CD8-positive, alpha-beta memory T cell (primary cell): ENCODE data around the gene ZNF462. TPM values are rescaled to one million over a fixed set of nuclear protein-coding genes. Genes with fewer than 3 reads are reported as not detected.
"Not testable (repeated sequence)": the region's sequence is repeated elsewhere in the genome, so short reads cannot be mapped to it uniquely, and the experiment has no call there.

Experiments
- CTCF ChIA-PET: fragments of 350-600 bp; sonication (Branson Sonifier 250); formaldehyde crosslinking; loops from one replicate; lab custom pipeline; 2021; ENCODE audit warnings: antibody characterized with exemption; lab: Charles Lee
- POLR2A ChIA-PET: fragments of 350-600 bp; sonication (Branson Sonifier 250); formaldehyde crosslinking; loops from one replicate; lab custom pipeline; 2021; ENCODE audit warnings: antibody characterized with exemption; lab: Charles Lee
- DNase-seq, 5 donors: peaks; one replicate each; pipeline versions ENCODE4 v3.0.0 to v3.0.0-alpha.2; 2020 to 2022; ENCODE audit warnings: mixed read lengths in 1 of 5
- H3K27ac ChIP-seq: one replicate; pipeline ENCODE4 v1.7.0; 2013; ENCODE audit warnings: low read depth, mild to moderate bottlenecking, low read length, moderate library complexity
- H3K27me3 ChIP-seq: 2 replicates; pipeline ENCODE4 v1.7.0; 2013; ENCODE audit warnings: low read length, mild to moderate bottlenecking; ENCODE audit not compliant: insufficient read depth, poor library complexity, severe bottlenecking
- H3K36me3 ChIP-seq: 2 replicates; pipeline ENCODE4 v1.7.0; 2013; ENCODE audit warnings: mild to moderate bottlenecking, low read length, moderate library complexity; ENCODE audit not compliant: insufficient read depth
- H3K4me1 ChIP-seq: 2 replicates; pipeline ENCODE4 v1.7.0; 2013; ENCODE audit warnings: mild to moderate bottlenecking, low read length, moderate library complexity; ENCODE audit not compliant: insufficient read depth
- H3K4me3 ChIP-seq: 2 replicates; pipeline ENCODE4 v1.7.0; 2013; ENCODE audit warnings: mild to moderate bottlenecking, low read length
- H3K9me3 ChIP-seq: 2 replicates; pipeline ENCODE4 v1.7.0; 2013; ENCODE audit warnings: mild to moderate bottlenecking, low read length
- H3K27ac Mint-ChIP-seq, 8 donors: one replicate each; pipeline ENCODE4 v1.8.0; 2020 to 2021; ENCODE audit warnings: mixed read lengths in 8 of 8, mild to moderate bottlenecking in 6 of 8, inconsistent platforms in 3 of 8, moderate library complexity in 3 of 8
- H3K27me3 Mint-ChIP-seq, 2 donors: one replicate each; pipeline ENCODE4 v1.8.0; 2020 to 2021; ENCODE audit warnings: mixed read lengths in 2 of 2, mild to moderate bottlenecking in 1 of 2, moderate library complexity in 1 of 2
- H3K36me3 Mint-ChIP-seq, 3 donors: one replicate each; pipeline ENCODE4 v1.8.0; 2020 to 2021; ENCODE audit warnings: mixed read lengths in 3 of 3, inconsistent platforms in 1 of 3, mild to moderate bottlenecking in 1 of 3
- H3K4me1 Mint-ChIP-seq, 3 donors: one replicate each; pipeline ENCODE4 v1.8.0; 2020 to 2021; ENCODE audit warnings: mixed read lengths in 3 of 3, inconsistent platforms in 1 of 3, mild to moderate bottlenecking in 1 of 3
- H3K4me3 Mint-ChIP-seq, 7 donors: one replicate each; pipeline ENCODE4 v1.8.0; 2020 to 2021; ENCODE audit warnings: mixed read lengths in 7 of 7, mild to moderate bottlenecking in 6 of 7, moderate library complexity in 4 of 7, inconsistent platforms in 2 of 7
- H3K9me3 Mint-ChIP-seq, 5 donors: one replicate each; pipeline ENCODE4 v1.8.0; 2020 to 2022; ENCODE audit warnings: mixed read lengths in 5 of 5, mild to moderate bottlenecking in 3 of 5, moderate library complexity in 2 of 5, inconsistent platforms in 1 of 5
- polyA plus RNA-seq: library from polyadenylated mRNA; unstranded; fragments of 300-500 nt; fragmentation: Illumina TruSeq; gene quantifications from one replicate; pipeline ENCODE4 v1.2.3, GENCODE V29; 2021
- total RNA-seq, 2 experiments: library from RNA; stranded (reverse); gene quantifications; one replicate each; pipeline ENCODE4 v1.2.3, GENCODE V29; 2021

The ZNF462 gene
- total and polyA plus RNA-seq, 3 experiments from 2014 or later = 0.13 to 0.18 TPM; not detected in 1

DNA sequence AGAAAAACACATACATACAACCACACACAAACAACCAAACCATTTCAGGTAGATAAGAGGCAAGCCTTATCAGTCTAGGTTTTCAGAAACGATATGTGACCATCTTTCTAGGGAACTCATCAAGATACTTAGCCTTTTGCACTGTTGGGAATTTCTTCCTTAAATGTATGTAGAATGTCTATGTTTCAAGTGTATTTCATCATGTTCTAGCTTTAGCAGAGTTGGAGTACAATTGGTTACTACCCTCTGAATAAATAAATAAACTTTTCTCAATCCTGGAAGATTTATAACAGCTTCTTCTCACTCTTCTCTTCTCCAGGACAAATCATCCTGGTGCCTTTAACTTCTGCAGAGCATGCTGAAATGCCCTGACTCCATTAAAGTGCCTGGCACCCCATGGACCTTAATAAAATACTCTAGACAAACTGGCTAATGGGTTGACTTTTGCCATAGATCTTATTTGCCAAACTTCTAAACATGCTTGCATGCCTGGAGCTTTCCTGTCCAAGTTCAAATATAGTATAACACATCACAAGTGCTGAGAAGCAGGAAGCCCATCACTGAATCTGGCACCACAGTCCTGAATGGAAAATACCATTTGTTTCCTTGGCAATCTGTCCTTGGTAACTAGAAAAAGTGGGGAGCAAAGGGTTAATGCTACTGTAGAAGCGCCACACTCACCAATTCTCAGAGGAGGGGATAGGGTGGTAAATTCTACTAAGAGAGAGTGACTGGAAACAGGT, 33.1 kb upstream of the ZNF462 start:
- ChIA-PET CTCF (interaction anchor here (1.3 kb wide), 1 partner anchor 20 kb away, joined by 3 read pairs; no protein-coding TSS in a partner anchor), POLR2A (no interaction called here)
- no peaks in the 10 kb centered on the region for H3K36me3 Mint-ChIP-seq
- peaks cover 3 to 12% (median 7%) of the 10 kb centered on the region in 5 donors for H3K9me3 Mint-ChIP-seq
- no peak overlapping the region for H3K4me3 Mint-ChIP-seq
- Histone ChIP-seq H3K27me3 (no peaks in the 10 kb centered on the region), H3K27ac (no peak overlapping the region), H3K4me1 (no peaks in the 10 kb centered on the region), H3K4me3 (no peak overlapping the region), H3K36me3 (no peaks in the 10 kb centered on the region), H3K9me3 (no peaks in the 10 kb centered on the region)
- no peak overlapping the region for H3K27ac Mint-ChIP-seq
- H3K4me1 Mint-ChIP-seq = no peaks in the 10 kb centered on the region
- no peaks in the 10 kb centered on the region for H3K27me3 Mint-ChIP-seq
- no peak for DNase-seq

DNA sequence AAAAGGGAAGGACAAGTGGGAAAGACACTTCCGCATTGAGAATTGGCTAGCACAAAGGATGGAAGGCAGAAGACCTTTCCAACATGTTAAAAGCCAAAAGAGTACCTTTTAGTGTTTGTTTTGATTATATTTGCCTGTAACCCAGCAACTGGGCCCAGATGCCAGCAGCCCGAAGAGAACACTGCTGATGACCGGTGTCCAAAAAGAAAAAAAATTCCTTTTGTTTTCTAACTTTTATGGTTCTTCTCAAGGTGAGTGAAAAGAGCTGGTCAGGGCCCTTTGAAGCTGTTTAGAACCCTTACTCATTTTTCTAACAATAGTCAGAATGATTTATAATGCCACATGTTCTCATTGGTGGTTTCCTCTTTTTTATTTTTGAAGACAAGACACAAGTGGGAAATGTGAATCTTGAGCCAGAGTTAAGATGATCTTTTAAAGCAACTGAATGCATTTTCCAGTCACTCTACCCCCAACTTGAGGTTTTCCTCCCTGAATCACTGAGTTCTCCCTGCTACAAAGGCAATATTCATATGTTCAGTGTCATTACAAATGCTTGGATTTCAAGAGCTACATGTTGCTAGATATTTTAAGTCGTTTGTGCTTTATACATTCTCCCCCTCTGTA, 32.3 kb upstream of the ZNF462 start:
- Mint-ChIP-seq H3K4me1 (no peaks in the 10 kb centered on the region), H3K27ac (no peak overlapping the region), H3K36me3 (no peaks in the 10 kb centered on the region), H3K4me3 (no peak overlapping the region), H3K9me3 (peaks cover 3 to 12% (median 7%) of the 10 kb centered on the region in 5 donors), H3K27me3 (no peaks in the 10 kb centered on the region)
- ChIA-PET CTCF (no interaction called here), POLR2A (no interaction called here)
- Histone ChIP-seq H3K27ac (no peak overlapping the region), H3K27me3 (no peaks in the 10 kb centered on the region), H3K9me3 (no peaks in the 10 kb centered on the region), H3K4me1 (no peaks in the 10 kb centered on the region), H3K36me3 (no peaks in the 10 kb centered on the region), H3K4me3 (no peak overlapping the region)
- no peak for DNase-seq

DNA sequence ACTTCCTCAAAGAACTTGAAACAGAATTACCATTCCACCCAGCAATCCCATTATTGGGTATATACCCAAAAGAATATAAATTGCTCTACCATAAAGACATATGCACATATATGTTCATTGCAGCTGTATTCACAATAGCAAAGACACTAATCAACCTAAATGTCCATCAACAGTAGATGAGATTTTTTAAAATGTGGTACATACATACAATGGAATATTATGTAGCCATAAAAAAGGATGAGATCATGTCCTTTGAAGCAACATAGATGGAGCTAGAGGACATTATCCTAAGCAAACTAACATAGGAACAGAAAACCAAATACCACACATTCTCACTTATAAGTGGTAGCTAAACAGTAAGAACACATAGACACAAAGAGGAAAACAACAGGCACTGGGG, 28.1 kb upstream of the ZNF462 start:
- no peaks in the 10 kb centered on the region for H3K4me1 Mint-ChIP-seq
- H3K4me1 ChIP-seq = no peaks in the 10 kb centered on the region
- no peak overlapping the region for H3K27ac ChIP-seq
- DNase-seq = no peak
- no peaks in the 10 kb centered on the region for H3K9me3 ChIP-seq
- peaks cover 3 to 7% (median 5%) of the 10 kb centered on the region in 5 donors for H3K9me3 Mint-ChIP-seq
- peaks cover 0 to 1% of the 10 kb centered on the region in 2 donors for H3K27me3 Mint-ChIP-seq
- no peaks in the 10 kb centered on the region for H3K27me3 ChIP-seq
- H3K36me3 ChIP-seq = no peaks in the 10 kb centered on the region
- POLR2A ChIA-PET = no interaction called here
- H3K4me3 ChIP-seq = no peak overlapping the region
- H3K27ac Mint-ChIP-seq = no peak overlapping the region
- CTCF ChIA-PET = no interaction called here
- H3K36me3 Mint-ChIP-seq = no peaks in the 10 kb centered on the region
- no peak overlapping the region for H3K4me3 Mint-ChIP-seq

DNA sequence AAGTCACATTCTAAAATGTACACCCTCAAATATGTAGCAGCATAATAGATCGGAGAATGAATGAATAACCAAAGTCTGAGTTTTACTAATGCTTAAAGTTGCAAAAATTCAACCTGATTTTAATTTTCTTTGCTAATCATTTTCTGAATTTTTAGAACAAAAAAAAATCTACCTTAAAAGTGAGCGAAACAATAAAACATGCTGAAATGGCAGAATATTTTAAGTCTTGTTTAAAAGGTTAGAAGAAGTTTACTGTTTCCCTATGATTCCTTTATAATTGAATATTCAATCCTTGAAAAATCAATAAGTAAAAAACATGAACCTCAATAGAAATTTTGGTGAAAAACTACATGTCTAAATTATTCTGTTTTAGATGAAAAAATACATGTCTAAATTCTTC, 27.1 kb upstream of the ZNF462 start:
- no peak overlapping the region for H3K27ac ChIP-seq
- H3K36me3 ChIP-seq = no peaks in the 10 kb centered on the region
- Mint-ChIP-seq H3K4me3 (no peak overlapping the region), H3K4me1 (no peaks in the 10 kb centered on the region), H3K27me3 (peaks cover 0 to 1% of the 10 kb centered on the region in 2 donors), H3K27ac (no peak overlapping the region), H3K36me3 (no peaks in the 10 kb centered on the region), H3K9me3 (peaks cover 3 to 7% (median 5%) of the 10 kb centered on the region in 5 donors)
- no peak for DNase-seq
- ChIA-PET CTCF (no interaction called here), POLR2A (no interaction called here)
- H3K4me3 ChIP-seq = no peak overlapping the region
- no peaks in the 10 kb centered on the region for H3K4me1 ChIP-seq
- H3K27me3 ChIP-seq = no peaks in the 10 kb centered on the region
- no peaks in the 10 kb centered on the region for H3K9me3 ChIP-seq

DNA sequence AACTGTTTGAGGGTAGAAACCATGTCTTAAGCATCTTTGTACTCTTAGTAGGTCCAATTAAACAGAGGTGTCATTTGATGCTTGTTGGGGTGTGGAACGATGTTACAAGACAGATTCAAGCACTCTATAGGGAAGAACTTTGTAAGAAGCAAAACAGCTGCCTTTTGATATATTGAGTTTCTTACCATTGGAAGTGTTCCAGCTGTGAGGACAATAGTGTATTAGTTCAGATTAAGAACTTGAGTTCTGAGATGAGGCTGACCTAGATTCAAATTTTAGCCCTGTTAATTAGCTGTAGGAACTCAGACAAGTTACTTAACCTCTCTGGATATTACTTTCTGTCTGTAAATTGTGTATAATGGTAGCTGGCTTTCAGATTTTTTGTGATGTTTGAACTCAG, 19.6 kb upstream of the ZNF462 start:
- Mint-ChIP-seq H3K4me3 (no peak overlapping the region), H3K36me3 (no peaks in the 10 kb centered on the region), H3K4me1 (no peaks in the 10 kb centered on the region), H3K9me3 (peaks cover 1 to 20% (median 2%) of the 10 kb centered on the region in 5 donors), H3K27ac (no peak overlapping the region), H3K27me3 (no peaks in the 10 kb centered on the region)
- Histone ChIP-seq H3K9me3 (no peaks in the 10 kb centered on the region), H3K4me3 (no peak overlapping the region), H3K4me1 (no peaks in the 10 kb centered on the region), H3K36me3 (no peaks in the 10 kb centered on the region), H3K27ac (no peak overlapping the region), H3K27me3 (no peaks in the 10 kb centered on the region)
- DNase-seq = no peak
- ChIA-PET CTCF (no interaction called here), POLR2A (no interaction called here)

DNA sequence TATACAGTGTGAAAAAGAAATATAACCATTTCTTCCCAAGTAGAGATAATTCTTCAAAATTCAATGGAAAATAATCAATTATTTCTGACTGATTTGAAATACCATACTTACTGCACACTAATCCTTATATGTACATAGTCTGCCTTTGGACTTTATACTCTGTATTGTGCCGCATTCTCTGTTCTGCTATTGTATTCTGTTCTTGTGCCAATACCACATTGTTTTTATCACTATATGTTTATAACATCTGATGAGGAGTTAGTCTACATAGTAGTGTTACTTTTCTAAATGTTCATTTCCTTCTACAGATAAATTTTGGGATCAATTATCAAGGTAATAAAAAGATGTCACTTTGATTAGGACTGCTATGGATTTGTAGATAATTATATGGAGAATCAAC, 16.7 kb upstream of the ZNF462 start:
- Histone ChIP-seq H3K27me3 (no peaks in the 10 kb centered on the region), H3K27ac (no peak overlapping the region), H3K36me3 (no peaks in the 10 kb centered on the region), H3K4me1 (no peaks in the 10 kb centered on the region), H3K4me3 (no peak overlapping the region), H3K9me3 (no peaks in the 10 kb centered on the region)
- Mint-ChIP-seq H3K27me3 (no peaks in the 10 kb centered on the region), H3K4me3 (no peak overlapping the region), H3K36me3 (no peaks in the 10 kb centered on the region), H3K27ac (no peak overlapping the region), H3K4me1 (no peaks in the 10 kb centered on the region), H3K9me3 (peaks cover 1 to 26% (median 2%) of the 10 kb centered on the region in 5 donors)
- POLR2A ChIA-PET = no interaction called here
- CTCF ChIA-PET = no interaction called here
- no peak for DNase-seq

DNA sequence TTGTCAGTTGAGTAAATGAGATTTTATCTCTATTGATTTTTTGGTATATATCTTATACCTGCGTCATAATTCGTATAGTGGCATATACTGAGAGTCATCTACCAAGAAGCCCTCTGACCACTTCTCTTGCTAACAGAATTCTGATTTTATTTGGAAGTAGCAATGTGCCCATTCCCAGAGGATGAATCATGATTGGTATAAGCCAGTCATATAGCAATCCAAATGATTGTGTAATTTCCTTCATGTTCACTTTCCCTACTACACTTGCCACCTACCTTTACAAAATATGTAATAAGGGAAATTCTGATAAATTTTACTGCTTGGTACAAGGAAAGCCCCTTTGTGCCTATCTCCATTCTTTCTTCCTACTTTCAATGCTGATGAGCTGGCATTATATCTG, 16.1 kb upstream of the ZNF462 start:
- ChIA-PET CTCF (no interaction called here), POLR2A (no interaction called here)
- Histone ChIP-seq H3K4me1 (no peaks in the 10 kb centered on the region), H3K27ac (no peak overlapping the region), H3K27me3 (no peaks in the 10 kb centered on the region), H3K4me3 (no peak overlapping the region), H3K36me3 (no peaks in the 10 kb centered on the region), H3K9me3 (no peaks in the 10 kb centered on the region)
- DNase-seq = no peak
- no peaks in the 10 kb centered on the region for H3K4me1 Mint-ChIP-seq
- H3K4me3 Mint-ChIP-seq = no peak overlapping the region
- no peak overlapping the region for H3K27ac Mint-ChIP-seq
- H3K36me3 Mint-ChIP-seq = no peaks in the 10 kb centered on the region
- no peaks in the 10 kb centered on the region for H3K27me3 Mint-ChIP-seq
- peaks cover 1 to 21% (median 2%) of the 10 kb centered on the region in 5 donors for H3K9me3 Mint-ChIP-seq

DNA sequence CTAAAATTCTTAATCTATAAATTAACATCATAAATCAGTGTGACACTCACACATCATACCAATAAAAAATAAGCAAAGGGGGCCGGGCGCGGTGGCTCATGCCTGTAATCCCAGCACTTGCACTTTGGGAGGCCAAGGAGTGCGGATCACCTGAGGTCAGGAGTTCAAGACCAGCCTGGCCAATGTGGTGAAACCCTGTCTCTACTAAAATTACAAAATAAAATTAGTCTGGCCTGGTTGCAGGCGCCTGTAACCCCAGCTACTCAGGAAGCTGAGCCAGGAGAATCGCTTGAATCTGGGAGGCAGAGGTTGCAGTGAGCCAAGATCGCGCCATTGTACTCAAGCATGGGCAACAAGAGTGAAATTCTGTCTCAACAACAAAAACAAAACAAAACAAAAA, 11.3 kb upstream of the ZNF462 start:
- POLR2A ChIA-PET = not testable (repeated sequence)

More for the DNA sequence above, 11.3 kb upstream of the ZNF462 start:
- H3K4me3 Mint-ChIP-seq, H3K27ac ChIP-seq, H3K27me3 ChIP-seq, H3K4me3 ChIP-seq, DNase-seq, H3K4me1 ChIP-seq, H3K4me1 Mint-ChIP-seq, H3K27me3 Mint-ChIP-seq, H3K36me3 Mint-ChIP-seq, H3K36me3 ChIP-seq, CTCF ChIA-PET, H3K27ac Mint-ChIP-seq, H3K9me3 Mint-ChIP-seq, H3K9me3 ChIP-seq: not testable (repeated sequence)
